Activated CD8-positive, alpha-beta memory T cell treated with anti-CD3 and anti-CD28 coated beads, Interleukin-2, amount 50 U/mL, for 4 hours (primary cell): ENCODE data around the gene DSCAM.
"Not testable (repeated sequence)": the region's sequence is repeated elsewhere in the genome, so short reads cannot be mapped to it uniquely, and the experiment has no call there.

Source experiments
- DNase-seq: peaks from one replicate; pipeline ENCODE4 v3.0.0-alpha.2; 2020

The DSCAM gene

GRCh38 chr21:40512590-40512989, 334.4 kb downstream of the DSCAM start:
- no peak for DNase-seq

GRCh38 chr21:40507978-40508377, 339.0 kb downstream of the DSCAM start:
- DNase-seq: no peak

GRCh38 chr21:40505681-40506080, 341.3 kb downstream of the DSCAM start:
- DNase-seq: no peak

GRCh38 chr21:40505244-40505643, 341.7 kb downstream of the DSCAM start:
- no peak for DNase-seq

- DNase-seq: no peak
Observed at GRCh38 chr21:40504825-40505224, 342.1 kb downstream of the DSCAM start.

- no peak for DNase-seq
Observed at GRCh38 chr21:40496116-40496515, 350.8 kb downstream of the DSCAM start.

GRCh38 chr21:40490408-40490807, 356.6 kb downstream of the DSCAM start:
- DNase-seq: no peak

- DNase-seq: no peak
Observed at GRCh38 chr21:40489001-40489400, 358.0 kb downstream of the DSCAM start.

- no peak for DNase-seq
Observed at GRCh38 chr21:40481764-40482163, 365.2 kb downstream of the DSCAM start.

- no peak for DNase-seq
Observed at GRCh38 chr21:40474513-40474912, 372.4 kb downstream of the DSCAM start.

- no peak for DNase-seq
Observed at GRCh38 chr21:40472013-40472412, 374.9 kb downstream of the DSCAM start.

- no peak for DNase-seq
Observed at GRCh38 chr21:40471103-40471502, 375.9 kb downstream of the DSCAM start.

- no peak for DNase-seq
Observed at GRCh38 chr21:40466893-40467483, 380.0 kb downstream of the DSCAM start.

GRCh38 chr21:40465382-40465781, 381.6 kb downstream of the DSCAM start:
- DNase-seq: no peak

GRCh38 chr21:40463176-40463575, 383.8 kb downstream of the DSCAM start:
- no peak for DNase-seq

GRCh38 chr21:40461008-40461407, 385.9 kb downstream of the DSCAM start:
- no peak for DNase-seq

- no peak for DNase-seq
Observed at GRCh38 chr21:40457741-40458140, 389.2 kb downstream of the DSCAM start.

GRCh38 chr21:40454057-40454456, 392.9 kb downstream of the DSCAM start:
- no peak for DNase-seq

GRCh38 chr21:40453183-40453582, 393.8 kb downstream of the DSCAM start:
- no peak for DNase-seq

- DNase-seq: no peak
Observed at GRCh38 chr21:40452548-40452947, 394.4 kb downstream of the DSCAM start.

GRCh38 chr21:40447016-40447415, 399.9 kb downstream of the DSCAM start:
- DNase-seq: no peak

- DNase-seq: no peak
Observed at GRCh38 chr21:40445349-40445921, 401.5 kb downstream of the DSCAM start.

GRCh38 chr21:40439581-40439980, 407.4 kb downstream of the DSCAM start:
- not testable (repeated sequence) for DNase-seq

GRCh38 chr21:40438616-40439015, 408.3 kb downstream of the DSCAM start:
- no peak for DNase-seq

- no peak for DNase-seq
Observed at GRCh38 chr21:40436261-40436660, 410.7 kb downstream of the DSCAM start.
